Natural killer cell (primary cell): ENCODE results near the gene ARHGAP32. TPM values are rescaled to one million over a fixed set of nuclear protein-coding genes. Genes with fewer than 3 reads are reported as not detected.

Experiments
- ATAC-seq, 3 donors: fragments of 150-1000 bp in 2 of 3; fragments of 200-7000 bp in 1 of 3; cut with Tn5 transposase; 1 replicate in 1 of 3; 2 replicates in 2 of 3; pipeline ENCODE4 v1.10.0; 2021; ENCODE audit warnings: mild to moderate bottlenecking in 2 of 3, moderate library complexity in 2 of 3
- DNase-seq, 2 donors: peaks; one replicate each; pipeline versions ENCODE4 v3.0.0 to v3.0.0-alpha.2; 2013 to 2021; ENCODE audit warnings: mixed read lengths in 1 of 2
- H3K27ac ChIP-seq: one replicate; pipeline ENCODE4 v1.5.1; 2013; ENCODE audit warnings: mild to moderate bottlenecking, low read length
- H3K27me3 ChIP-seq: one replicate; pipeline ENCODE4 v1.6.1; 2013; ENCODE audit warnings: low read length; ENCODE audit not compliant: control insufficient read depth, insufficient read depth
- H3K36me3 ChIP-seq: one replicate; pipeline ENCODE4 v1.6.1; 2013; ENCODE audit warnings: low read length; ENCODE audit not compliant: control insufficient read depth, insufficient read depth
- H3K4me1 ChIP-seq: one replicate; pipeline ENCODE4 v1.6.1; 2013; ENCODE audit warnings: low read length; ENCODE audit not compliant: control insufficient read depth, insufficient read depth
- H3K4me3 ChIP-seq: one replicate; pipeline ENCODE4 v1.5.1; 2013; ENCODE audit warnings: low read length
- H3K9me3 ChIP-seq: one replicate; pipeline ENCODE4 v1.6.1; 2013; ENCODE audit warnings: low read length; ENCODE audit not compliant: control insufficient read depth, insufficient read depth
- H3K27ac Mint-ChIP-seq, 2 donors: one replicate each; pipeline ENCODE4 v1.8.0; 2022; ENCODE audit warnings: mild to moderate bottlenecking in 2 of 2, mixed read lengths in 2 of 2, moderate library complexity in 1 of 2
- H3K27me3 Mint-ChIP-seq, 2 donors: one replicate each; pipeline ENCODE4 v1.8.0; 2022; ENCODE audit warnings: low read depth in 2 of 2, mixed read lengths in 2 of 2
- H3K36me3 Mint-ChIP-seq: one replicate; pipeline ENCODE4 v1.8.0; 2022; ENCODE audit warnings: mixed read lengths
- H3K4me1 Mint-ChIP-seq, 2 donors: one replicate each; pipeline ENCODE4 v1.8.0; 2022; ENCODE audit warnings: mixed read lengths in 2 of 2
- H3K4me3 Mint-ChIP-seq: one replicate; pipeline ENCODE4 v1.8.0; 2022; ENCODE audit warnings: mild to moderate bottlenecking, moderate library complexity, mixed read lengths
- H3K9me3 Mint-ChIP-seq, 2 donors: one replicate each; pipeline ENCODE4 v1.8.0; 2022; ENCODE audit warnings: mixed read lengths in 2 of 2
- CTCF ChIP-seq: fragments of 200-600 bp; IDR thresholded peaks from one replicate; pipeline ENCODE4 v1.8.0; 2022; ENCODE audit warnings: antibody characterized with exemption
- WGBS: methylation state at CpG from one replicate; pipeline ENCODE4 v1.1.7; 2013; ENCODE audit warnings: missing lambda C conversion rate; ENCODE audit not compliant: insufficient coverage; 5-methylcytosine and 5-hydroxymethylcytosine counted together
- intact Hi-C: fragments of 100-400 bp; cut with micrococcal nuclease; formaldehyde crosslinking; loops from one replicate; pipeline ENCODE4 v1.14.2; 2022
- total RNA-seq, 4 donors: library from RNA; stranded (reverse); fragments of 120-200 nt in 1 of 4; gene quantifications; one replicate each; pipeline versions ENCODE4 v1.2.3 to v1.2.4, GENCODE V29; 2013 to 2022

Gene ARHGAP32
- total RNA-seq, 3 donors from 2014 or later (not counting 1 experiment from before 2014, with no cell fraction given): 2.5 to 4.6 (median 2.7) TPM

GRCh38 chr11:128943428-128943976 lies 248.6 kb downstream of the ARHGAP32 start:
- H3K27ac ChIP-seq: no peak overlapping the region
- no peaks in the 10 kb centered on the region for H3K36me3 ChIP-seq
- no peak for TF ChIP-seq CTCF
- H3K27me3 Mint-ChIP-seq: peaks cover 15 to 36% of the 10 kb centered on the region in 2 donors
- 92% methylated on average over 16 of the region's 16 CpGs for WGBS
- intact Hi-C loops: no loop called here
- H3K27ac Mint-ChIP-seq: no peak overlapping the region
- DNase-seq (no peak), ATAC-seq (no peak)
- H3K4me1 ChIP-seq: no peaks in the 10 kb centered on the region
- H3K4me3 ChIP-seq: no peak overlapping the region
- no peak overlapping the region for H3K4me3 Mint-ChIP-seq
- no peaks in the 10 kb centered on the region for H3K36me3 Mint-ChIP-seq
- H3K9me3 ChIP-seq: no peaks in the 10 kb centered on the region
- no peaks in the 10 kb centered on the region for H3K27me3 ChIP-seq
- no peaks in the 10 kb centered on the region for H3K9me3 Mint-ChIP-seq
- H3K4me1 Mint-ChIP-seq: no peaks in the 10 kb centered on the region

- no peak within 1 kb of the TSS for H3K27ac Mint-ChIP-seq
- H3K9me3 Mint-ChIP-seq: no peaks in the 10 kb centered on the region
- no peaks in the 10 kb centered on the region for H3K4me1 ChIP-seq
- no peaks in the 10 kb centered on the region for H3K36me3 ChIP-seq
- H3K4me3 Mint-ChIP-seq: no peak within 1 kb of the TSS
- intact Hi-C loops: no loop called here
- no peak within 1 kb of the TSS for H3K4me3 ChIP-seq
- H3K27me3 ChIP-seq: no peaks in the 10 kb centered on the region
- ATAC-seq (no peak), DNase-seq (no peak)
- H3K27me3 Mint-ChIP-seq: peaks cover 12 to 30% of the 10 kb centered on the region in 2 donors
- no peaks in the 10 kb centered on the region for H3K36me3 Mint-ChIP-seq
- WGBS: 90% methylated on average over 21 of the region's 21 CpGs
- TF ChIP-seq CTCF: no peak
- H3K9me3 ChIP-seq: no peaks in the 10 kb centered on the region
- H3K4me1 Mint-ChIP-seq: no peaks in the 10 kb centered on the region
- no peak within 1 kb of the TSS for H3K27ac ChIP-seq
These were observed 249.2 kb downstream of the ARHGAP32 start, which contains the start of gene TP53AIP1 for GRCh38 chr11:128942817-128943427. Gene TP53AIP1, minus strand, starts transcription at chr11:128942871. Its CDS starts 5,053 bp downstream, at chr11:128937818.

- Histone ChIP-seq H3K4me3 (no peak overlapping the region), H3K27ac (no peak overlapping the region), H3K9me3 (no peaks in the 10 kb centered on the region), H3K4me1 (no peaks in the 10 kb centered on the region), H3K27me3 (no peaks in the 10 kb centered on the region), H3K36me3 (no peaks in the 10 kb centered on the region)
- DNase-seq (no peak), ATAC-seq (no peak)
- WGBS: 95% methylated on average over 13 of the region's 13 CpGs
- Mint-ChIP-seq H3K4me3 (no peak overlapping the region), H3K27ac (no peak overlapping the region), H3K4me1 (no peaks in the 10 kb centered on the region), H3K36me3 (no peaks in the 10 kb centered on the region), H3K9me3 (no peaks in the 10 kb centered on the region), H3K27me3 (peaks cover 8 to 23% of the 10 kb centered on the region in 2 donors)
- intact Hi-C loops: no loop called here
- TF ChIP-seq CTCF: no peak
These were observed 249.9 kb downstream of the ARHGAP32 start for GRCh38 chr11:128942272-128942612.
